ENCODE measurements around the gene MAK. TPM values are rescaled to one million over a fixed set of nuclear protein-coding genes. Genes with fewer than 3 reads are reported as not detected.
A peak's percentile ranks its signal among the peaks of the same experiment; 100 is the strongest.

Gene MAK
- total and polyA plus RNA-seq, 5 donors from 2014 or later = 0.12 to 0.30 TPM; not detected in 3

DNA sequence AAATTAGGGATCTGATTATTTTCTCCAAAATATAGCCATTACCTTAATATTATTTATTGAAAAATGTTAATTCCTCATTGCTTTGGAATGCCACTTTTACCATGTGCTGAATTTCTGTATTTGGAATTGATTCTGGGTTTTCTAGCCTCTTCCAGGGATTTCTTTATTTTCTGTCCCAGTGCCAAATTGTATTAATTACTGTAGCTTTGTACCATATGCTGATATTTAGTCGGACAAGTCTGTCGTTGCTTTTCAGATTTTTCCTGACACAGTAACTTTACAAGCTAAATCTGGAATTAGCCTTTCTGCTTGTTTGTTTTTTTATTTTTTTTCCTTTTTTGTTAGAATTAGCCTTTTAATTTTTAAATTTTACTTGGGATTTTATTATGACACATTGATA is 101.6 kb downstream of the MAK start:
- DNase-seq (no peak), ATAC-seq (ENCODE audit: low read depth in 2 of 2) (no peak)
- no peaks in the 10 kb centered on the region for H3K9me3 Mint-ChIP-seq
- no peak overlapping the region for H3K27ac Mint-ChIP-seq
- no peak overlapping the region for H3K4me3 Mint-ChIP-seq
- Histone ChIP-seq H3K4me3 (ENCODE audit: low read depth, low read length) (no peak overlapping the region), H3K36me3 (ENCODE audit: control insufficient read depth, insufficient read depth, low read length) (no peaks in the 10 kb centered on the region), H3K9me3 (ENCODE audit: control insufficient read depth in 2 of 2, low read length in 2 of 2) (no peaks in the 10 kb centered on the region), H3K4me1 (ENCODE audit: control insufficient read depth, insufficient read depth, low read length, poor library complexity, severe bottlenecking) (no peaks in the 10 kb centered on the region), H3K27ac (ENCODE audit: insufficient read depth, low read length, poor library complexity, severe bottlenecking) (no peak overlapping the region), H3K27me3 (ENCODE audit: control insufficient read depth, insufficient read depth, low read length) (no peaks in the 10 kb centered on the region)
- peaks cover 18% of the 10 kb centered on the region for H3K36me3 Mint-ChIP-seq
- peaks cover 0 to 3% (median 0%) of the 10 kb centered on the region in 4 donors for H3K4me1 Mint-ChIP-seq
- H3K27me3 Mint-ChIP-seq = no peaks in the 10 kb centered on the region

DNA sequence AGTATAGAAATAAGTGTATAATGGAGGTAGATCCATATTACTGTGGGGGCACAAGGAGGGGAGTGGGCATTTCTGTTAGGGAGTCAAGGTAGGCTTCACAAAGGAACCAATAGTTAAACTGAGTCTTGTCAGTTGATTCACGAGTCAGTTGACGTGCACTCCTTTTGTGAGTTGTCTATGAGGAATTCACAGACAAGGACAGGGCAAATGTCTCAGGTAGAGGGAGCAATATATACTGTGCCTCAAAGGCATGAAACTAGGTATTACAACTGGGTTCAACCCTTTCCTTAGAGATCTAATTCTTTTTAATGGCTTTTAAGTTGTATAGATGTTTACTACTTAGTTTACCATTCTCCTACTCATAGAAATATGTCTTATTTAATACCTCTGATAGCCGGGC is 104.5 kb downstream of the MAK start:
- Histone ChIP-seq H3K4me1 (ENCODE audit: control insufficient read depth, insufficient read depth, low read length, poor library complexity, severe bottlenecking) (no peaks in the 10 kb centered on the region), H3K9me3 (ENCODE audit: control insufficient read depth in 2 of 2, low read length in 2 of 2) (no peaks in the 10 kb centered on the region), H3K27ac (ENCODE audit: insufficient read depth, low read length, poor library complexity, severe bottlenecking) (no peak overlapping the region), H3K27me3 (ENCODE audit: control insufficient read depth, insufficient read depth, low read length) (no peaks in the 10 kb centered on the region), H3K4me3 (ENCODE audit: low read depth, low read length) (no peak overlapping the region), H3K36me3 (ENCODE audit: control insufficient read depth, insufficient read depth, low read length) (peaks cover 6% of the 10 kb centered on the region)
- H3K4me3 Mint-ChIP-seq = no peak overlapping the region
- H3K4me1 Mint-ChIP-seq = peaks cover 0 to 7% (median 0%) of the 10 kb centered on the region in 4 donors
- no peaks in the 10 kb centered on the region for H3K27me3 Mint-ChIP-seq
- ATAC-seq (ENCODE audit: low read depth in 2 of 2) (no peak), DNase-seq (no peak)
- H3K9me3 Mint-ChIP-seq = no peaks in the 10 kb centered on the region
- H3K36me3 Mint-ChIP-seq = peaks cover 21% of the 10 kb centered on the region
- no peak overlapping the region for H3K27ac Mint-ChIP-seq

DNA sequence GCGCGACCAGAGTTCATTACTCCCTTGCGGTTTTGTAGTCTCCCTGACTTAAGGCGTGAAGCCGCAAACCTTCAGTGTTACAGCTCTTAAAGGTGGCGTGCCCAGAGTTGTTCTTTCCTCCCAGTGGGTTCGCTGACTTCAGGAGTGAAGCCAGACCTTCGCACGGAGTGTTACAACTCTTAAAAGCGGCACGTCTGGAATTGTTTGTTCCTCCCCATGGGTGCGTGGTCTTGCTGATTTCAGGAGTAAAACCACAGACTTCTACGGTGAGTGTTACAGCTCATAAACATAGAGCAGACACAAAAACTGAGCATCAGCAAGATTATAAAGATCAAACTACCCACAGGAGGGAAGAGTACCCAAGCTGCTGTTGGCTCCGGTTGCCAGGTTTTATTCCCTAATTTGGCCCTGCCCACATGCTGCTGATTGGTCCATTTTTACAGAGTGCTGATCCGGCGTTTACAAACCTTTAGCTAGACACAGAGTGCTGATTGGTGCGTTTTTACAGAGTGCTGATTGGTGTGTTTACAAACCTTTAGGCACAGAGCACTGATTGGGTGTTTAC is 105.1 kb downstream of the MAK start:
- Mint-ChIP-seq H3K9me3 (no peaks in the 10 kb centered on the region), H3K4me3 (no peak overlapping the region), H3K36me3 (peaks cover 23% of the 10 kb centered on the region), H3K27me3 (no peaks in the 10 kb centered on the region), H3K4me1 (peaks cover 0 to 8% (median under 1%) of the 10 kb centered on the region in 4 donors), H3K27ac (peak overlapping the region in 1 of 3 donors; percentile 56)
- Histone ChIP-seq H3K4me3 (ENCODE audit: low read depth, low read length) (no peak overlapping the region), H3K36me3 (ENCODE audit: control insufficient read depth, insufficient read depth, low read length) (peaks cover 9% of the 10 kb centered on the region), H3K27ac (ENCODE audit: insufficient read depth, low read length, poor library complexity, severe bottlenecking) (no peak overlapping the region), H3K4me1 (ENCODE audit: control insufficient read depth, insufficient read depth, low read length, poor library complexity, severe bottlenecking) (no peaks in the 10 kb centered on the region), H3K27me3 (ENCODE audit: control insufficient read depth, insufficient read depth, low read length) (no peaks in the 10 kb centered on the region), H3K9me3 (ENCODE audit: control insufficient read depth in 2 of 2, low read length in 2 of 2) (no peaks in the 10 kb centered on the region)
- ATAC-seq (ENCODE audit: low read depth in 2 of 2) (no peak), DNase-seq (no peak)

DNA sequence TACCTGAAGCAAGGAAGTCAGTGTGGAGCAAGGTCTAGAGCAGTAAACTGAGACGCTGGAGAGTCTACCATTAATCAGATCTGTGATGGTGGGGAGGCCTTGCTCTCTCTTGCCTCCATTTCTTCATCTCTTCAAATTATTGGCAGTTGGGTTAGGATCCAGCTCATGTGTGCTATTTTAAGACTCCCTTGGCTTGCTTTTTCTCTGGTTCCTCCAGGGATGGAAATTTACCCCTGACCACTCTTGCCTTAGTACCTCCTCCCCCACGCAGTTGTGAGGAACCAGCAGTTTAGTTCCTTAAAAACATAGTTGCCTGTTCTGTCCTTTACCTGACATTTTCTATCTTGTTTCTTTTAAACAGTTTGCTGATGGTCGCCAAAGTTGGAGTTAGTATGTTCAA is 108.1 kb downstream of the MAK start:
- peaks cover 16% of the 10 kb centered on the region for H3K36me3 ChIP-seq (ENCODE audit: control insufficient read depth, insufficient read depth, low read length)
- ATAC-seq (ENCODE audit: low read depth in 2 of 2) (no peak), DNase-seq (no peak)
- peaks cover 8 to 19% (median 14%) of the 10 kb centered on the region in 4 donors for H3K4me1 Mint-ChIP-seq
- no peak overlapping the region for H3K4me3 Mint-ChIP-seq
- no peaks in the 10 kb centered on the region for H3K9me3 ChIP-seq (ENCODE audit: control insufficient read depth in 2 of 2, low read length in 2 of 2)
- no peak overlapping the region for H3K4me3 ChIP-seq (ENCODE audit: low read depth, low read length)
- H3K27me3 Mint-ChIP-seq = no peaks in the 10 kb centered on the region
- H3K27me3 ChIP-seq (ENCODE audit: control insufficient read depth, insufficient read depth, low read length) = no peaks in the 10 kb centered on the region
- no peak overlapping the region for H3K27ac Mint-ChIP-seq
- no peak overlapping the region for H3K27ac ChIP-seq (ENCODE audit: insufficient read depth, low read length, poor library complexity, severe bottlenecking)
- no peaks in the 10 kb centered on the region for H3K4me1 ChIP-seq (ENCODE audit: control insufficient read depth, insufficient read depth, low read length, poor library complexity, severe bottlenecking)
- peaks cover 0 to 2% (median 0%) of the 10 kb centered on the region in 7 donors for H3K9me3 Mint-ChIP-seq
- peaks cover 28% of the 10 kb centered on the region for H3K36me3 Mint-ChIP-seq

DNA sequence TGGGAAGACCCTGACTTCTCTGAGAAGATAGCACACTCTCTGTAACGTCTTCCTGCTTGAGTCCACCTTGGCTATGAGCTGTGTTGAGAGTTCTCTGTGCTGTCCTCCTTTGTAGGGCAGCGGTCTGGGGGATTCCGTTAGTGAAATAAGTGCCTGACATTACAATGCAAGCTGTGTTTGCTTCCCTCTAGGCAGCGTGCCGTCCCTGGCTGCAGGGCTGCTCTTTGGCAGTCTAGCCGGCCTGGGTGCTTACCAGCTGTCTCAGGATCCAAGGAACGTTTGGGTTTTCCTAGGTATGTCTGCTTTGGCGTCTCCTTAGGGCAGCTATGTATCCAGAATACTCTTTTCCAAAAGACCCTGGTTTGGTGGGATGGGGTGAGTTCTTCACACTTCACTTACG is 112.6 kb downstream of the MAK start:
- no peaks in the 10 kb centered on the region for H3K9me3 ChIP-seq (ENCODE audit: control insufficient read depth in 2 of 2, low read length in 2 of 2)
- ATAC-seq (ENCODE audit: low read depth in 2 of 2) (no peak), DNase-seq (no peak)
- peaks cover 0 to 9% (median 0%) of the 10 kb centered on the region in 7 donors for H3K9me3 Mint-ChIP-seq
- peaks cover 19% of the 10 kb centered on the region for H3K4me1 ChIP-seq (ENCODE audit: control insufficient read depth, insufficient read depth, low read length, poor library complexity, severe bottlenecking)
- peaks cover 15% of the 10 kb centered on the region for H3K36me3 ChIP-seq (ENCODE audit: control insufficient read depth, insufficient read depth, low read length)
- peaks cover 13% of the 10 kb centered on the region for H3K36me3 Mint-ChIP-seq
- peaks cover 16 to 58% (median 44%) of the 10 kb centered on the region in 4 donors for H3K4me1 Mint-ChIP-seq
- H3K27ac ChIP-seq (ENCODE audit: insufficient read depth, low read length, poor library complexity, severe bottlenecking) = no peak overlapping the region
- no peak overlapping the region for H3K4me3 ChIP-seq (ENCODE audit: low read depth, low read length)
- H3K4me3 Mint-ChIP-seq = peak overlapping the region; percentile 57 to 93 (median 67)
- no peaks in the 10 kb centered on the region for H3K27me3 ChIP-seq (ENCODE audit: control insufficient read depth, insufficient read depth, low read length)
- H3K27me3 Mint-ChIP-seq = no peaks in the 10 kb centered on the region
- H3K27ac Mint-ChIP-seq = peak overlapping the region; percentile 26 to 69 (median 35)

DNA sequence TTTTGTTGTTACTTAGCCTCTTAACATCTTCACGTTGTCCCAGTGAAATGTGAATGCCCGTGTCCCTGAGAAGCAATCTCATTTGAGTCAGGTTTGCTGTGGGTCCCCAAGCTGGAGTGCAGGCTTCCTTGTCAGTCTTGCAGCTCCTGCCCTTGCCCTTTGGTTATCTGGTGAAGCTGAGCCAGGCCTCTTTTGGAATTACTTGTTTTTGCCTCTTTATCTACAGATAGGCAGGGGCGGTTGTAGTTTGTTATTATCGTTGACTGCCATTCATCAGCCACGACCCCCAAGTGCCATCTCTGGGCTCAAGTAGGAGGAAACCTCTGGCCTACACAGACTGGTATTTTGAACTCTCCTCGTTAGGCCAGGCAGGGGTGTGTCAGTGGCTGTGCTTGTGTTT is 113.3 kb downstream of the MAK start:
- Mint-ChIP-seq H3K4me3 (peak overlapping the region; percentile 57 to 93 (median 75)), H3K27me3 (no peaks in the 10 kb centered on the region), H3K9me3 (peaks cover 0 to 9% (median 0%) of the 10 kb centered on the region in 7 donors), H3K4me1 (peaks cover 16 to 58% (median 42%) of the 10 kb centered on the region in 4 donors), H3K27ac (peak overlapping the region in 2 of 3 donors; percentile 35 to 69), H3K36me3 (peaks cover 6% of the 10 kb centered on the region)
- ATAC-seq (ENCODE audit: low read depth in 2 of 2) (no peak), DNase-seq (no peak)
- Histone ChIP-seq H3K27me3 (ENCODE audit: control insufficient read depth, insufficient read depth, low read length) (no peaks in the 10 kb centered on the region), H3K4me3 (ENCODE audit: low read depth, low read length) (no peak overlapping the region), H3K4me1 (ENCODE audit: control insufficient read depth, insufficient read depth, low read length, poor library complexity, severe bottlenecking) (peaks cover 22% of the 10 kb centered on the region), H3K27ac (ENCODE audit: insufficient read depth, low read length, poor library complexity, severe bottlenecking) (no peak overlapping the region), H3K36me3 (ENCODE audit: control insufficient read depth, insufficient read depth, low read length) (peaks cover 9% of the 10 kb centered on the region), H3K9me3 (ENCODE audit: control insufficient read depth in 2 of 2, low read length in 2 of 2) (no peaks in the 10 kb centered on the region)

DNA sequence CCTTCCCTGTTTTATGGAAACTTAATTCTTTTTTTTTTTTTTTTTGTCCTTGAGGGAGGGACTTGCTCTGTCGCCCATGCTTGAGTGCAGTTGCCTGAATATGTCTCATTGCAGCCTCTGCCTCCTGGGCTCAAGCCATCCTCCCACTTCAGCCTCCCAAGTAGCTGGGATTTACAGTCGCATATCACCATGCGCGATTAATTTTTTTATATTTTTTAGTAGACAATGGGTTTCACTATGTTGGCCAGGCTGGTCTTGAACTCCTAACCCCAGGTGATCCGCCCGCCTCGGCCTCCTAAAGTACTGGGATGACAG is 114.8 kb downstream of the MAK start:
- H3K4me3 ChIP-seq (ENCODE audit: low read depth, low read length) = peak overlapping the region; percentile 83
- H3K4me3 Mint-ChIP-seq = peak overlapping the region; percentile 93 to 99 (median 94)
- H3K27me3 Mint-ChIP-seq = no peaks in the 10 kb centered on the region
- peak overlapping the region; percentile 76 for H3K27ac ChIP-seq (ENCODE audit: insufficient read depth, low read length, poor library complexity, severe bottlenecking)
- no peak for DNase-seq
- no peak for ATAC-seq (ENCODE audit: low read depth in 2 of 2)
- H3K9me3 ChIP-seq (ENCODE audit: control insufficient read depth in 2 of 2, low read length in 2 of 2) = no peaks in the 10 kb centered on the region
- H3K9me3 Mint-ChIP-seq = peaks cover 0 to 9% (median 2%) of the 10 kb centered on the region in 7 donors
- H3K36me3 Mint-ChIP-seq = peaks cover 6% of the 10 kb centered on the region
- peak overlapping the region; percentile 93 to 99 (median 94) for H3K27ac Mint-ChIP-seq
- H3K4me1 Mint-ChIP-seq = peaks cover 19 to 65% (median 49%) of the 10 kb centered on the region in 4 donors
- H3K4me1 ChIP-seq (ENCODE audit: control insufficient read depth, insufficient read depth, low read length, poor library complexity, severe bottlenecking) = peaks cover 27% of the 10 kb centered on the region
- no peaks in the 10 kb centered on the region for H3K27me3 ChIP-seq (ENCODE audit: control insufficient read depth, insufficient read depth, low read length)
- H3K36me3 ChIP-seq (ENCODE audit: control insufficient read depth, insufficient read depth, low read length) = peaks cover 9% of the 10 kb centered on the region

Data from CD4-positive, CD25-positive, alpha-beta regulatory T cell (primary cell).